Osteocyte (in vitro differentiated cells): ENCODE data around the gene DCAF5. TPM values are rescaled to one million over a fixed set of nuclear protein-coding genes. Genes with fewer than 3 reads are reported as not detected.
"Not testable (repeated sequence)": the region's sequence is repeated elsewhere in the genome, so short reads cannot be mapped to it uniquely, and the experiment has no call there.

Experiments used
- DNase-seq: peaks from one replicate; pipeline ENCODE4 v3.0.0; 2021; ENCODE audit warnings: mixed read lengths; ENCODE audit not compliant: unreplicated experiment; ENCODE audit errors: extremely low spot score
- H3K27ac Mint-ChIP-seq: one replicate; pipeline ENCODE4 v1.8.0; 2021; ENCODE audit warnings: mild to moderate bottlenecking, mixed read lengths; ENCODE audit not compliant: unreplicated experiment
- H3K27me3 Mint-ChIP-seq: one replicate; pipeline ENCODE4 v1.8.0; 2021; ENCODE audit warnings: mixed read lengths; ENCODE audit not compliant: unreplicated experiment
- H3K36me3 Mint-ChIP-seq: one replicate; pipeline ENCODE4 v1.8.0; 2021; ENCODE audit warnings: mixed read lengths; ENCODE audit not compliant: unreplicated experiment
- H3K4me1 Mint-ChIP-seq: one replicate; pipeline ENCODE4 v1.8.0; 2021; ENCODE audit warnings: mixed read lengths; ENCODE audit not compliant: unreplicated experiment
- H3K4me3 Mint-ChIP-seq: one replicate; pipeline ENCODE4 v1.8.0; 2021; ENCODE audit warnings: mild to moderate bottlenecking, moderate library complexity, mixed read lengths; ENCODE audit not compliant: unreplicated experiment
- H3K9me3 Mint-ChIP-seq: one replicate; pipeline ENCODE4 v1.8.0; 2021; ENCODE audit warnings: mixed read lengths; ENCODE audit not compliant: unreplicated experiment
- CTCF ChIP-seq: fragments of 200-600 bp; sonication (generic); IDR thresholded peaks from 2 replicates; pipeline ENCODE4 v1.5.0; 2021; ENCODE audit warnings: antibody characterized with exemption, mild to moderate bottlenecking, moderate library complexity
- total RNA-seq: library from RNA; stranded (reverse); gene quantifications from 2 replicates; pipeline ENCODE4 v1.2.1, GENCODE V29; 2021

The DCAF5 gene
- total RNA-seq, 1 donor from 2014 or later = 56.1 TPM

DNA sequence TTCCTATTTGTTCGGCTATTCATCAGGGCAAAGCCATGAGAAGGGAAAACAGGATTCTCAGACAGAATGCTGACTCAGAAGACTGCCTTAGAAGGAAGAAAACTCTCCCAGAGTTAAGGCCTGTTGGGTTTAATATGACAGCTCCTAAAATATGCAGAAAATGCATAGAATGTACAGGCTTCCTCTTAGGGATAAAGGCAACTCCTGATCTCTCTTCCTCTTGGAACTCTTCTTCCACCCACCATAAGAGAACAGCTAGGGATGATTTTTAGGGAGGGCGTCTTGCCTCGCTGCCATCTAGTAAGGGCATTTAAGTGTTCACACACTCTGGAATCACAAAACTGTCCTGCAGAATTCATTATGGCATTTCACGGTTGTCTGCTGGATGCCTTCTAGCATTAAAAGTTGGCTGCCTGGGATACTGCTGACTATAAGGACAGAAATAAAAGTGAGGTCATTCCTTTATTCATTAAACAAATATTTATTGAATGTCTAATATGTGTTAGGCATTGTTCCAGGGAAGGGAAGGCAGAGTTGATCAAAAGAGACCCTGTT is 73.7 kb downstream of the DCAF5 start:
- Mint-ChIP-seq H3K27me3 (no peaks in the 10 kb centered on the region), H3K36me3 (peaks cover 23% of the 10 kb centered on the region), H3K9me3 (no peaks in the 10 kb centered on the region), H3K4me1 (peaks cover 49% of the 10 kb centered on the region), H3K4me3 (peak overlapping the region; percentile 1), H3K27ac (peak overlapping the region; percentile 94)
- no peak for DNase-seq
- TF ChIP-seq CTCF = no peak

GRCh38 chr14:69077841-69078240 is 75.1 kb downstream of the DCAF5 start:
- peak overlapping the region; percentile 94 for H3K27ac Mint-ChIP-seq
- H3K36me3 Mint-ChIP-seq = peaks cover 25% of the 10 kb centered on the region
- no peak for DNase-seq
- H3K27me3 Mint-ChIP-seq = no peaks in the 10 kb centered on the region
- no peaks in the 10 kb centered on the region for H3K9me3 Mint-ChIP-seq
- TF ChIP-seq CTCF = no peak
- no peak overlapping the region for H3K4me3 Mint-ChIP-seq
- peaks cover 46% of the 10 kb centered on the region for H3K4me1 Mint-ChIP-seq

DNA sequence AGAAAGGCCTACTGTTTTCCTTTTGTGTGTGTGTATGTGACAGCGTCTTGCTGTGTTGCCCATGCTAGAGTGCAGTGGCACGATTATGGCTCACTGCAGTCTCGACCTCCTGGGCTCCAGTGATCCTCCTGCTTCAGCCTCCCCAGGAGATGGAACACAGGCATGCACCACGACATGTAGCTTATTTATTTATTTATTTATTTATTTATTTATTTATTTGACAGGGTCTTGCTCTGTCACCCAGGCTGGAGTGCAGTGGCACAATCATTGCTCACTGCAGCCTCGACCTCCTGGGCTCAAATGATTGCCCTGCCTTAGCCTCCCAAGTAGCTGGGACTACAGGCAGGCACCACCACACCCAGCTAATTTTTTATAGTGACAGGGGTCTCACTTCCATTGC is 75.7 kb downstream of the DCAF5 start:
- H3K27ac Mint-ChIP-seq = peak overlapping the region; percentile 71
- H3K4me3 Mint-ChIP-seq = not testable (repeated sequence)

DNA sequence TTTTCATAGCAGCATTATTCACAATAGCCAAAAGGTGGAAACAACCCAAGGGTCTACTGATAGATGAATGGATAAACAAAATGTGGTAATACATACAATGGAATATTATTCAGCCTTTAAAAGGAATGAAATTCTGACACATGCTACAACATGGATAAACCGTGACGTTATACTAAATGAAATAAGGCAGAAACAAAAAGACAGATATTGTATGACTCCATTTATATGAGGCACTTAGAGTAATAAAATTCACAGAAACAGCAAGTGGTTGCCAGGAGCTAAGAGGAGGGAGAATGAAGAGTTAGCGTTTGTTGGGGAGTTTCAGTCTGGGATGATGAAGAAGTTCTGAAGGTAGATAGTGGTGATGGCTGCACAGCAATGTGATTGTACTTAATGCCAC is 76.6 kb downstream of the DCAF5 start:
- Mint-ChIP-seq H3K4me1 (peaks cover 44% of the 10 kb centered on the region), H3K36me3 (peaks cover 32% of the 10 kb centered on the region), H3K27ac (peak overlapping the region; percentile 71), H3K27me3 (no peaks in the 10 kb centered on the region), H3K4me3 (no peak overlapping the region), H3K9me3 (no peaks in the 10 kb centered on the region)
- DNase-seq = no peak
- TF ChIP-seq CTCF = no peak

More for the DNA sequence above, 75.7 kb downstream of the DCAF5 start:
- peaks cover 46% of the 10 kb centered on the region for H3K4me1 Mint-ChIP-seq
- not testable (repeated sequence) for H3K9me3 Mint-ChIP-seq, H3K27me3 Mint-ChIP-seq, DNase-seq
- peaks cover 30% of the 10 kb centered on the region for H3K36me3 Mint-ChIP-seq

DNA sequence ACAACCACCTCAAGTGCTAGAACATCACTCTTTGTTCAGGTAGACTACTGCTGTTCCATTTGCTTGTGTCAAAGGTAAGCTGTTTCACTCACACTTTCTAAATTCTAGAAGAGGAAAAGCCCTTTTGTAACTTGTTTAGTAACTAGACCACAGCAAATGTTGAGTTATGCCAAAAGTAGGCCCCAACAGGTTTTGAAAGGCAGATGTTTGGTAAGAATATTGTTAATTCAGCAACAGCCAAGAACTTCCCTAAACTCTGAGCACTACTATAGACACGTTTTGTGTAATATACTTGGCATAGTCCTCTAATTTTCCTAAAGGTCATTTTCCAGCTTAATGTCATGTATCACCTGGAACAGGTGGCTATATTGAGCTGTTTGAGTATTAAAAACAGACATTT is 79.0 kb downstream of the DCAF5 start:
- Mint-ChIP-seq H3K27me3 (no peaks in the 10 kb centered on the region), H3K36me3 (peaks cover 34% of the 10 kb centered on the region), H3K9me3 (no peaks in the 10 kb centered on the region), H3K27ac (no peak overlapping the region), H3K4me3 (no peak overlapping the region), H3K4me1 (peaks cover 28% of the 10 kb centered on the region)
- TF ChIP-seq CTCF = no peak
- DNase-seq = no peak

- Mint-ChIP-seq H3K4me3 (no peak overlapping the region), H3K9me3 (no peaks in the 10 kb centered on the region), H3K27ac (no peak overlapping the region), H3K36me3 (peaks cover 34% of the 10 kb centered on the region), H3K27me3 (no peaks in the 10 kb centered on the region), H3K4me1 (peaks cover 28% of the 10 kb centered on the region)
- DNase-seq = no peak
- no peak for TF ChIP-seq CTCF
Observed at GRCh38 chr14:69073429-69073828, 79.5 kb downstream of the DCAF5 start.
